ENCODE results near the gene CLPTM1L.
"Not testable (repeated sequence)": the region's sequence is repeated elsewhere in the genome, so short reads cannot be mapped to it uniquely, and the experiment has no call there.

Gene CLPTM1L

DNA sequence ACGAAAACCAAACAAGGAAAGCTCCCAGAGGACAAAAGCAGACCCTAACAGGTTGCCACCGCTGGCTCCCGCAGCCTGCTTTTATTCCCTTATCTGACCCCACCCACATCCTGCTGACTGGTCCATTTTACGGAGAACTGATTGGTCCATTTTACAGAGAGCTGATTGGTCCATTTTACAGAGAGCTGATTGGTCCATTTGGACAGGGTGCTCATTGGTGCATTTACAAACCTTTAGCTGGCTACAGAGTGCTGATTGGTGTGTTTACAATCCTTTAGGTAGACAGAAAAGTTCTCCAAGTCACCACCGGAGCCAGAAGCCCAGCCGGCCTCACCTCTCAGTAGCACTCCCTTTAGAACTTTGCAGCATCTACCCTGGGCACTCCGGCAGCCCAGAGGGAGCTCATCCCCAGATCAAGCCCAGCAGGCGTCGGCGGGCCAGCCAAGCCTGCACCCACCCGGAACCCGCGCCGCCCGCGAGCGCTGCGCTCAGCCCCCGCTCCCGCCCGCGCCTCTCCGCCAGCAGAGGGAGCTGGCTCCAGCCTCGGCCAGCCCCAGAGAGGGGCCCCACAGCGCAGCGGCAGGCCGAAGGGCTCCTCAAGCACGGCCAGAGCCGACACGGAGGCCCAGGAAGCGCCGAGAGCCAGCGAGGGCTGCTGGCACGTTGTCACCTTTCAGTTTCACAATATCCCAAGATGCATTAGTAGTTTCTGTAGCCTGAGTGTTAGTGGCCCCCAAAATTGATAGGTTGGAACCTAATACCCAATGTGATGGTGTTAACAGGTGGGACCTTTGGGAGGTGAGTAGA is 35.3 kb upstream of the CLPTM1L start:
- peak; percentile 26 to 27 for DNase-seq (ENCODE audit: low read depth in 2 of 2)

DNA sequence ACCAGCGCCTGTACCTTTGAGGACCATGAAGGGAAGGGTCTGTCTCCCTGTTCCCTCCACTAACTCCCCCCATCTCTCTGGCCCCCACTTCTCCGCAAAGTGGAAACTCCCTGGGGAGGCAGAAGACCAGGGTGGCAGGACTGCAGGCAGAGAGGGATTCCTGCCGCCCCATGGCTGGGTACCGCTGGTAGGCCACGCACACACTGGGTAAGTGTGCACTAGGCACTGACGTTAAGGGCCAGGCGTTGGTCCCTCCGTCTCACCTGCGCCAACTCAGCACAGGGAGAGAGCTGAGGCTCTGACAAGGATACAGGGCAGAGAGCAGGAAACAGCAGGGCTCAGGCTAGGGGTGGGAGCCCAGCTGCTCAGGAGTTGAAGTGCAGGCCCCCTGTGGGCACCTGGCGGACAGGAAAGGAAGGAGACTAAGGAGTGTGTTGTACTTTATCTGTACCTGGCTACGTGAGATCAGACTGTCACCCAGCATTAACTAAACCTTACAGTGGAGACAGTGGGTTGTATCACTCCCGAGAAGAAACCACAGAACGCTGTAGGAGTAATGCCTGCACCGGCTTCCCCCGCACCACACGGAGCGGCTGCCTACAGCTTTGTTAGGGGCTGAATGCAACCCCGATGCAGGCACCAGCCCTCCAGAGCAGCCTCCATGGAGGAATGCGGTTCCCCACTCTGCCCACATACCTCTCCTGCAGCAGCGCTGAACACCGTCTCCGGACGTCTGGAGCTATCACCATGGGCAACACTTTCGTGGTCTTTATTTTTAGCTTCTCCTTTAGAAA is 34.2 kb upstream of the CLPTM1L start:
- DNase-seq (ENCODE audit: low read depth in 2 of 2): no peak

GRCh38 chr5:1378096-1378495 is 33.2 kb upstream of the CLPTM1L start:
- no peak for DNase-seq (ENCODE audit: low read depth in 2 of 2)

- DNase-seq (ENCODE audit: low read depth in 2 of 2): no peak
These were observed 32.1 kb upstream of the CLPTM1L start for GRCh38 chr5:1376981-1377380.

GRCh38 chr5:1375871-1376810 is 31.2 kb upstream of the CLPTM1L start:
- no peak for DNase-seq (ENCODE audit: low read depth in 2 of 2)

- no peak for DNase-seq (ENCODE audit: low read depth in 2 of 2)
These were observed 29.8 kb upstream of the CLPTM1L start for GRCh38 chr5:1374679-1375055.

DNA sequence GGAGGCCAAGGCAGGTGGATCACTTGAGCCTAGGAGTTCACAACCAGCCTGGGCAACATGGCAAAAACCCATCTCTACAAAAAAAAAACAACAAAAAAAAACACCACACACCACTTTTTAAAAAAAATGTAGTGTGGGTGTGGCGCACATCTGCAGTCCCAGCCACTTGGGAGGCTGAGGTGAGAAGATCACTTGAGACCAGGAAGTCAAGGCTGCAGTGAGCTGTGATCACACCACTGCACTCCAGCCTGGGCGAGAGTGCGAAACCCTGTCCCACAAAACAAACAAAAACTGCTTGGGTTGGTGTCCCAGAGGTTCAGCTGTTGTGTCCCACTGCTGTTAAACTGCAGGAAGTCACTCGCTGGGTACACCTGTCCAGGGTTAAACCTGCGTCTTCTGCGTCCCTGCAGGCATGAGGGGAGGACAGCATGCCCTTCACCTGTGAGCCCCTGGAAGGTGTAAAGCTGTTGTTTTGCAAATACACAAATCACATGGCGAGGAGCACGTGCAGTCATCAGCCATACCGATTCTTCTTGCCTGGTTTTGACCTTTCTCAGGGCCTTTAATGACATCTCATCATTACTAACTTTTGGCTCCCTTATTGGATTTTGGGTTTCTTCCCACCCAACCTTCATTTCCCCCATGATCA is 29.3 kb upstream of the CLPTM1L start:
- no peak for DNase-seq (ENCODE audit: low read depth in 2 of 2)

DNA sequence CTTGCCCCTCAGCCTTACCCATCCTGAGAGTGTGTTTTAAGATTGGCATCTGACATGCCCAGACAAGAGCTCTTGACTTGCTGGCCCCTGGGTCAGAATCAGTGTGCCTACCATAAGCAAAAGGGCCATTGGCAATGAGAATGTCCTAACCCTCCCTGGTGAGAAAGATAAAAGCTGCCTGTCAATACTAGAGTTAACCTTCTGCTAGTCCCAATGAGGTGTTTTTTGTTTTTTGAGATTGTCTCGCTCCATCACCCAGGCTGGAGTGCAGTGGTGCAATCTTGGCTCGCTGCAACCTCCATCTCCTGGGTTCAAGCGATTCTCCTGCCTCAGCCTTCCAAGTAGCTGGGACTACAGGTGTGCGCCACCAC is 27.1 kb upstream of the CLPTM1L start:
- DNase-seq (ENCODE audit: low read depth in 2 of 2): not testable (repeated sequence)

DNA sequence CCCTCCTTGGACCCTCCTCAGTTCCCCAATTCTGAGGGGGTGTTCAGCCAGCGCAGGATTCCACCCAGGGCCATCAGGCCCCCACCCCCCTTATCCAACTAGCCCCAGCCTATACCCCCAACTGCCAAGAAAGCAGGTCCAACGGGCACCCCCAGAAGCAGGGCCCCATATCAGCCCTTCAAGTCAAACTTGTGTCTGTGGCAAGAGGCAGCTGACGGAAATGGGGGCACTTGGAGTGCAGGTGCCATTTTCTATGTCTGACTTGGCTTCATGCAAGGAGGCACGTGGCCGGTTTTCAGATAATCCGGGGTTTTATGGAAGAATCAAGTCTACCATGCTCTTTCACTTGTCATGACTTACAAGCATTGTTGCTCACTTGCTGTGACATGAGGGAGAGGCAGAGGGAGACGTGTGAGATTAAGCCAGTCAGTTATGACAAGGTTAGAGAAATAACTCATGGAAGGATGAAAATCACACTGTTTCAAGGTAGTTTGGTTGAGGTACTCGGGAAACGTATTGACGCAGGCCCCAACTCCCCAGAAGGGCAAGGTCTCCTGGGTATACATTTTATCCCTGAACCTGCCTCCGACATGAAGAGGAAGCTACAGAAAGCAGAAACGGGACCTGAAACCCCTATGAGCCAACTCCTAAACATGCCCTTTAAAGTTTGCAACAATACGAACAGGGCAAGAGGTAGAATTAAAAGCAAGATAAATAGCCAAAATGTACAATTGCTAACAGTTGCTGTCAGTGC is 26.5 kb upstream of the CLPTM1L start:
- no peak for DNase-seq (ENCODE audit: low read depth in 2 of 2)

GRCh38 chr5:1370006-1370405 is 25.1 kb upstream of the CLPTM1L start:
- DNase-seq (ENCODE audit: low read depth in 2 of 2): no peak

DNA sequence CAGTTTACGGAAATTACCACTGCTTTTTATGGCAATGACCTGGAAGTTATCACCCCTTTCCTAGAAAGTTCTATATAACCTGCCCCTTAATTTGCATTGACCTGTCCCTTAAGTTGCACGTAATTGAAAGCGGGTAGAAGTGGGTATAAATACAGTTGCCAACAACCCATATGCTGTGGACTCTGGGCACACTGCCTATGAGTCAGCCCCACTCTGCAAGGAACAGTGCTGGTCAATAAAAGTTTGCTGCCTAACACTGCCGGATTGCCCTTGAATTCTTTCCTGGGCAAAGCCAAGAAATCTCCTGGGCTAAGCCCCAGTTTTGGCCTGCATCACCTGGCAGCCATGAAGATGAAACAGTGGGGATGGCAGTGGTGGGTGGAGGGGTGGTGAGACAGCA is 23.9 kb upstream of the CLPTM1L start:
- DNase-seq (ENCODE audit: low read depth in 2 of 2): no peak

DNA sequence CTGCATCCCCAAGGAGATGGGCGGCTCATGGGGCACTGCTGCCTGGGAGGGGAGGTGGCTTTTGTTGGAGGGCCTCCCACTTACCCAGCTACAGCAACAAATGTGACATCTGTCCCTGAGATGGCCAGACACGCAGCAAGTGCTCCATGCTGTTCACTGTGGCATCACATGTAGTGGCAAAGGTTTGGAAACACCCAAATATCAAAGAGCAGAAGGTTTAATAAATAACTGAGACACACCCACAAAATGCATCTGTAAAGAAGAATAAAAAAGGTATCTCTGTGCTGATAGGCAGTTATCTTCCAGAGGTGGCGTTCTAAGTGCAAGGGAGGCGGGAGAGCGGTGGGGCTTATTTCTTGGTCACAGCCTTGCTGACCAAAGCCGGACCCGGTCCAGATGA is 23.3 kb upstream of the CLPTM1L start:
- DNase-seq (ENCODE audit: low read depth in 2 of 2): no peak

- no peak for DNase-seq (ENCODE audit: low read depth in 2 of 2)
These were observed 22.2 kb upstream of the CLPTM1L start for GRCh38 chr5:1367149-1367548.

DNA sequence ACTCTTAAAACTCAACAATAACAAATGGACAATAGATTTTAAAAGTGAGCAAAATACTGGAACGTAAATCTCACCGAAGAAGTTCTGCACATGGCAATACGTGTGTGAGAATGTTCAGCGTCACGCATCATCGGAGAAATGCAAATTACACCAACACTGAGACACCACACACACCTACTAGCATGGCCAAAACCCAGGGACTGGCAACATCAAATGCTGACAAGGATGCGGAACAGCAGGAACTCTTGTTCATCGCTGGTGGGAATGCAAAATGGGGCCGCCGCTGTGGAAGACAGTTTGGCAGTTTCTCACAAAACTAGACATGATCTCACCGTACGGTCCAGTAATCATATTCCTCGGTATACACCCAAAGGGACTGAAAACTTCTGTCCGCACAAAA is 21.6 kb upstream of the CLPTM1L start:
- no peak for DNase-seq (ENCODE audit: low read depth in 2 of 2)

DNA sequence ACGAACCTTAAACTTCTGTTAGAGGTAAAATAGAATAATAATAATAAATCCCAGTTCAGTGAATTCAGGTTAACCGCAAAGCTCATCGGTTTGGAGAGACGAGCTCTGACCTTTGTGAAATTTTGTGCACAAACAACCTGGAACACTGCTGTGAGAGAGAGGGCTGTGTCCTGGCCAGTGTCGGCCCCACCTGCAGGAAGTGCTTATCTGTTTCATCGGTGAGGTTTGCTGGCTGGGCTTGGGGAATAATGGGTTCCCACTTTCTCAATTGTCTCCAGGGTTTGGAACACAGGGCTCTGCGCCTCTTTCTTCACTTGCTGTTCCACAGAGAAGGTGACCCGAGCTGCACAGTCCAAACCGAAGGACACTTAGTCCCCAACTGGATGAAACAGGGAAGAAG is 19.3 kb upstream of the CLPTM1L start:
- no peak for DNase-seq (ENCODE audit: low read depth in 2 of 2)

DNA sequence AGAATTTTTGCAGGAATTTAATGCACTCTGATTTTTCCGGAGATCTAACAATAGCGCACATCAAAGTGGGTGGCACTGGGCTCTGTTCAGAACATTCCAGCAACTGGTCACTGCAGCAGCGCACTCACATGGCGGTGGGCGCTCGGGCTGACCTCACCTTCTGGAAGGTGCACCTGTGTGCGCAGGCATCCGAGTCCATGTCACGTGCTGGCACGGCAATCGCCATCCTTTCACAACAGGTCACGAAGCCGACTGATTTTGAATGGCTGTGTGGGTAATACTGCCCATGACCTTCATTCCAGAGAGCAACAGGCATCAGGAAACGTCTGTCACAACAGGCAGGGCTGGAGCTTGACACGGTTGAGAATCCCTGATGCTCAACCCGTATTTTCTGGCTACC is 18.7 kb upstream of the CLPTM1L start:
- no peak for DNase-seq (ENCODE audit: low read depth in 2 of 2)

DNA sequence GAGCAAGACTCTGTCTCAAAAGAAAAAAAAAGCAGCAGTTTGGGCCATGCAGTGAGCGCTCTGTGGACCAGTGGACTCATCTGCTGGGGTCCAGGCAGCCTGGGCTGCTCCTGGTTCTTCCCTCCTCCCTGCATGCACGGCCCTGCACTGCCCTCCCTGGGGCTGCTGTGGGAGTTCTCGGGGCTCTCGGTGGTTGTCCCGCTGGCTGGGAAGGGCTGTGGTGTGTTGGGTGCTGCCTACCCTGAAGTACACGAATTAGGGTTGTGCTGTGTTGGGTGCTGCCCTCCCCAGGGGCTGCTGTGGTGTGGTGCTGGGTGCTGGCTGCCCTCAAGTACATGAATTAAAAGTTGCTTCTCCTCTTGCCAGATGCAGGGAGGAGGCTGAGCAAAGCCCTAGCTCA is 18.3 kb upstream of the CLPTM1L start:
- DNase-seq (ENCODE audit: low read depth in 2 of 2): no peak

DNA sequence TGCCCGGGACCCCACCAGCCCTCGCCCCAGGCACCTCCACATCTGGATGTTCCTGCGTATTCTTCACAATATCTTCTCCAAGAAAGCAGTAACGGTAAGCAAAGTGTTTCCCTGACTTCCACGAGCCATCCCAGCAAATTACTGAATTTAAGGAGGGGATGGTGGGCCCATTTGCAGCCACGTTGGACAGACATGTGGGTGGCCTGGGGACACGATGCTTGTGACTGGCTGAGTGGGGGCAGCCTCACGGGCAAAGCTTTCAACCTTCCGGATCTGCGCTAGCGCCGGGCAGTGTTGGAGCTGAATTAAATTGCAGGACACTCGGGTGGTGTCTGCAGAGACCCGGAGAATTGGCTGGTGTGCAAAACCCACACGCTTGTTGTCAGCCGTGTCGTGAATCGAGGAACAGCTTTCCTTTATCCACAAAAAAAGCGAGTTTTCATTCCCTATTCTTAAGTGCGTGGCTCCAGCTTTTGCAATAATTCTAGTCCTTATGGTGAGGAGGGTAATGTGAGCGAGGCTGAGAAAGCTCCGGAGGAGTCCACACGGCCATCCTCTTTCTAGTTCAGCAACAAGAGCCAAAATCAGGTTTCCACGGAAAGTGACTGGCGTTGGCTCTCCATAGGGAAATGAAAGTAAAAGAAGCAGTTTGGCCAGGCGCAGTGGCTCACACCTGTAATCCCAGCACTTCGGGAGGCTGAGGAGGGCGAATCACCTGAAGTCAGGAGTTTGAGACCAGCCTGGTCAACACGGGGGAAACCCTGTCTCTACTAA is 17.5 kb upstream of the CLPTM1L start:
- DNase-seq (ENCODE audit: low read depth in 2 of 2): no peak

GRCh38 chr5:1360861-1361260 is 16.0 kb upstream of the CLPTM1L start:
- DNase-seq (ENCODE audit: low read depth in 2 of 2): no peak

- not testable (repeated sequence) for DNase-seq (ENCODE audit: low read depth in 2 of 2)
These were observed 15.5 kb upstream of the CLPTM1L start for GRCh38 chr5:1360367-1360766.

Data from stimulated activated CD8-positive, alpha-beta memory T cell treated with anti-CD3 and anti-CD28 coated beads, Interleukin-7, amount 100 ng/mL, for 1 hour (primary cell).